ENCODE measurements around the gene CFAP299. TPM values are rescaled to one million over a fixed set of nuclear protein-coding genes. Genes with fewer than 3 reads are reported as not detected.

CFAP299 gene
- total RNA-seq, 1 experiment from 2014 or later = 2.3 TPM

GRCh38 chr4:80454040-80454439 is 118.5 kb downstream of the CFAP299 start:
- Histone ChIP-seq H3K9me3 (replicated peaks) (no peaks in the 10 kb centered on the region), H3K27ac (no peak overlapping the region), H3K4me1 (replicated peaks) (peaks cover 4% of the 10 kb centered on the region; the same call in 1 of the 2 replicates), H3K36me3 (no peaks in the 10 kb centered on the region), H3K27me3 (replicated peaks) (no peaks in the 10 kb centered on the region), H3K4me3 (no peak overlapping the region)
- no peak for DNase-seq (ENCODE audit: low read depth in 1 of 2, low spot score in 2 of 2)

- H3K4me3 ChIP-seq = no peak overlapping the region
- H3K36me3 ChIP-seq = no peaks in the 10 kb centered on the region
- H3K9me3 ChIP-seq (replicated peaks) = no peaks in the 10 kb centered on the region
- peaks cover 4% of the 10 kb centered on the region; the same call in 1 of the 2 replicates for H3K4me1 ChIP-seq (replicated peaks)
- DNase-seq (ENCODE audit: low read depth in 1 of 2, low spot score in 2 of 2) = no peak
- H3K27ac ChIP-seq = no peak overlapping the region
- no peaks in the 10 kb centered on the region for H3K27me3 ChIP-seq (replicated peaks)
Measured at GRCh38 chr4:80454556-80454955, 119.0 kb downstream of the CFAP299 start.

- Histone ChIP-seq H3K27ac (no peak overlapping the region), H3K36me3 (no peaks in the 10 kb centered on the region), H3K27me3 (replicated peaks) (no peaks in the 10 kb centered on the region), H3K9me3 (replicated peaks) (no peaks in the 10 kb centered on the region), H3K4me3 (no peak overlapping the region), H3K4me1 (replicated peaks) (no peaks in the 10 kb centered on the region)
- no peak for DNase-seq (ENCODE audit: low read depth in 1 of 2, low spot score in 2 of 2)
Measured at GRCh38 chr4:80459918-80460473, 124.5 kb downstream of the CFAP299 start.

GRCh38 chr4:80461412-80461811 is 125.9 kb downstream of the CFAP299 start:
- DNase-seq (ENCODE audit: low read depth in 1 of 2, low spot score in 2 of 2) = no peak
- no peaks in the 10 kb centered on the region for H3K36me3 ChIP-seq
- no peaks in the 10 kb centered on the region for H3K9me3 ChIP-seq (replicated peaks)
- no peak overlapping the region for H3K4me3 ChIP-seq
- H3K27me3 ChIP-seq (replicated peaks) = no peaks in the 10 kb centered on the region
- no peaks in the 10 kb centered on the region for H3K4me1 ChIP-seq (replicated peaks)
- H3K27ac ChIP-seq = no peak overlapping the region

- Histone ChIP-seq H3K27me3 (replicated peaks) (no peaks in the 10 kb centered on the region), H3K4me3 (peak overlapping the region; percentile 10), H3K9me3 (replicated peaks) (no peaks in the 10 kb centered on the region), H3K36me3 (no peaks in the 10 kb centered on the region), H3K27ac (peak overlapping the region; percentile 25), H3K4me1 (replicated peaks) (no peaks in the 10 kb centered on the region)
- no peak for DNase-seq (ENCODE audit: low read depth in 1 of 2, low spot score in 2 of 2)
Measured at GRCh38 chr4:80462621-80463091, 127.1 kb downstream of the CFAP299 start.

- no peak for DNase-seq (ENCODE audit: low read depth in 1 of 2, low spot score in 2 of 2)
- Histone ChIP-seq H3K4me3 (no peak overlapping the region), H3K27me3 (replicated peaks) (no peaks in the 10 kb centered on the region), H3K9me3 (replicated peaks) (no peaks in the 10 kb centered on the region), H3K27ac (no peak overlapping the region), H3K4me1 (replicated peaks) (no peaks in the 10 kb centered on the region), H3K36me3 (no peaks in the 10 kb centered on the region)
Measured at GRCh38 chr4:80463509-80463908, 128.0 kb downstream of the CFAP299 start.

GRCh38 chr4:80465238-80465637 is 129.7 kb downstream of the CFAP299 start:
- H3K4me3 ChIP-seq = no peak overlapping the region
- H3K27ac ChIP-seq = no peak overlapping the region
- DNase-seq (ENCODE audit: low read depth in 1 of 2, low spot score in 2 of 2) = no peak

GRCh38 chr4:80465736-80466135 is 130.2 kb downstream of the CFAP299 start:
- no peak for DNase-seq (ENCODE audit: low read depth in 1 of 2, low spot score in 2 of 2)
- Histone ChIP-seq H3K27me3 (replicated peaks) (no peaks in the 10 kb centered on the region), H3K4me1 (replicated peaks) (no peaks in the 10 kb centered on the region), H3K27ac (no peak overlapping the region), H3K4me3 (no peak overlapping the region), H3K36me3 (no peaks in the 10 kb centered on the region), H3K9me3 (replicated peaks) (no peaks in the 10 kb centered on the region)

More at GRCh38 chr4:80465238-80465637, 129.7 kb downstream of the CFAP299 start:
- Histone ChIP-seq H3K27me3 (replicated peaks) (no peaks in the 10 kb centered on the region), H3K36me3 (no peaks in the 10 kb centered on the region), H3K9me3 (replicated peaks) (no peaks in the 10 kb centered on the region), H3K4me1 (replicated peaks) (no peaks in the 10 kb centered on the region)

GRCh38 chr4:80466618-80467017 is 131.1 kb downstream of the CFAP299 start:
- no peaks in the 10 kb centered on the region for H3K36me3 ChIP-seq
- no peak overlapping the region for H3K27ac ChIP-seq
- H3K9me3 ChIP-seq (replicated peaks) = no peaks in the 10 kb centered on the region
- no peaks in the 10 kb centered on the region for H3K27me3 ChIP-seq (replicated peaks)
- H3K4me3 ChIP-seq = no peak overlapping the region
- no peak for DNase-seq (ENCODE audit: low read depth in 1 of 2, low spot score in 2 of 2)
- no peaks in the 10 kb centered on the region for H3K4me1 ChIP-seq (replicated peaks)

- peak in 1 of 2 experiments; percentile 15 for DNase-seq (ENCODE audit: low read depth in 1 of 2, low spot score in 2 of 2)
- Histone ChIP-seq H3K4me1 (replicated peaks) (no peaks in the 10 kb centered on the region), H3K27ac (no peak overlapping the region), H3K36me3 (no peaks in the 10 kb centered on the region), H3K27me3 (replicated peaks) (no peaks in the 10 kb centered on the region), H3K9me3 (replicated peaks) (no peaks in the 10 kb centered on the region), H3K4me3 (peak overlapping the region; percentile 11)
Measured at GRCh38 chr4:80471756-80472155, 136.2 kb downstream of the CFAP299 start.

- Histone ChIP-seq H3K27me3 (replicated peaks) (no peaks in the 10 kb centered on the region), H3K36me3 (no peaks in the 10 kb centered on the region), H3K9me3 (replicated peaks) (no peaks in the 10 kb centered on the region), H3K27ac (no peak overlapping the region), H3K4me3 (no peak overlapping the region), H3K4me1 (replicated peaks) (no peaks in the 10 kb centered on the region)
- no peak for DNase-seq (ENCODE audit: low read depth in 1 of 2, low spot score in 2 of 2)
Measured at GRCh38 chr4:80475236-80475635, 139.7 kb downstream of the CFAP299 start.

- Histone ChIP-seq H3K4me1 (replicated peaks) (no peaks in the 10 kb centered on the region), H3K27me3 (replicated peaks) (no peaks in the 10 kb centered on the region), H3K36me3 (no peaks in the 10 kb centered on the region), H3K27ac (no peak overlapping the region), H3K4me3 (no peak overlapping the region), H3K9me3 (replicated peaks) (no peaks in the 10 kb centered on the region)
- no peak for DNase-seq (ENCODE audit: low read depth in 1 of 2, low spot score in 2 of 2)
Measured at GRCh38 chr4:80475798-80476197, 140.3 kb downstream of the CFAP299 start.

- H3K27me3 ChIP-seq (replicated peaks) = no peaks in the 10 kb centered on the region
- no peak overlapping the region for H3K4me3 ChIP-seq
- DNase-seq (ENCODE audit: low read depth in 1 of 2, low spot score in 2 of 2) = no peak
- no peaks in the 10 kb centered on the region for H3K4me1 ChIP-seq (replicated peaks)
- H3K9me3 ChIP-seq (replicated peaks) = no peaks in the 10 kb centered on the region
- H3K27ac ChIP-seq = no peak overlapping the region
- H3K36me3 ChIP-seq = no peaks in the 10 kb centered on the region
Measured at GRCh38 chr4:80484712-80485111, 149.2 kb downstream of the CFAP299 start.

- Histone ChIP-seq H3K27me3 (replicated peaks) (no peaks in the 10 kb centered on the region), H3K4me1 (replicated peaks) (no peaks in the 10 kb centered on the region), H3K9me3 (replicated peaks) (no peaks in the 10 kb centered on the region), H3K36me3 (no peaks in the 10 kb centered on the region), H3K4me3 (no peak overlapping the region), H3K27ac (no peak overlapping the region)
- no peak for DNase-seq (ENCODE audit: low read depth in 1 of 2, low spot score in 2 of 2)
Measured at GRCh38 chr4:80486603-80487002, 151.1 kb downstream of the CFAP299 start.

GRCh38 chr4:80489798-80490197 is 154.3 kb downstream of the CFAP299 start:
- Histone ChIP-seq H3K4me3 (no peak overlapping the region), H3K4me1 (replicated peaks) (no peaks in the 10 kb centered on the region), H3K27me3 (replicated peaks) (no peaks in the 10 kb centered on the region), H3K36me3 (no peaks in the 10 kb centered on the region), H3K9me3 (replicated peaks) (no peaks in the 10 kb centered on the region), H3K27ac (no peak overlapping the region)
- DNase-seq (ENCODE audit: low read depth in 1 of 2, low spot score in 2 of 2) = no peak

All from SJSA1 (cell line).